CD4-positive, alpha-beta T cell treated with Interleukin-15 for 4 hours (primary cell): Measurements from ENCODE around the gene AMIGO2.
A peak's percentile ranks its signal among the peaks of the same experiment; 100 is the strongest.

Experiments used
- DNase-seq: peaks from one replicate; pipeline ENCODE4 v3.0.0-alpha.2; 2020; ENCODE audit warnings: low spot score

Gene AMIGO2

DNA sequence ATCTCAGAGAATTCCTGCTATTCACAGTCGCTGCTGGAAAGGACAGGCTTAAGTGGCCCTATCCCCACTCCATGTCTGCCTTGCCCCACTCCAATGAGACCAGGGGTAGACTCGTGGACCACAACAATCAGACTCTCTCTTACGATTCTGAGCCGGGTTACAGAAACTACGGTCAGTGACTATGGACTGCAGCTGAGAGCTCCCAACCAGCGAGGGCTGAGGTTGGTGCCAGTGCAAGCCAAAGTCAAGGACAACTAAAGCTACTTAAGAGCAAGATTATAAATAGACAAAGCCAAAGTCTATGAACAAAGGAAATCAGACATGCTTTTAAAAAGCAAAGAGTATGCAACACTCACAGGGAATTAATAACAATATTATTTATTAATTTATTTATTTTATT, 18.3 kb upstream of the AMIGO2 start:
- DNase-seq, result no peak

DNA sequence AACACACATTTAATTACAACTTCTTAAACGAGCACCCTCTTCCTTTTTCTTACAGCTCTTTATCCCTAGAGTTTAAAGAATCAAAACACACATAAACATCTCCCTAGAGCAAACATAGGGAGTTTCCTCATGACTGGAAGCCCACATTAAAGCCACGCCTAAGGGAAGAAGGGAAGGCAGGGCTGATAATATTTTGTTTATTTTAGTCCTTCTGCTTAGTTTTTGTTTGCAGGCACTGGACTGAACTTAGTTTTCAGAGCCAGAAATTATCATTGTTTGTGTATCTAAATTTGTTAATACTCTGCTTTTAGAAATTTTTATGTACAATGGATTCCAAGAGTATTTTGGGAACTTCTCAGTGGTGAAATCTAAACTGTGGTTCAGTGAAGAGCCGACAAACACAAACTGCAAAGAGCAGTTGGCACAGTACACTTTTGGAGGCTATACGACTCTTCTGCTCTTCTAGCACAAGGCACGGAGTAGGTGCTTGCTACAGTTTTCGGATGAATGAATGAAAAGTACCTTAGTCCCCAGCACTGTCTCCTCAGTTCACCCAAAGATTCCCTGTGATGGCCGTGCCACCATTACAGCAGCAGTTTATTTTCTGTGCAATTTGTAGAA, 17.6 kb upstream of the AMIGO2 start:
- DNase-seq, result no peak

DNA sequence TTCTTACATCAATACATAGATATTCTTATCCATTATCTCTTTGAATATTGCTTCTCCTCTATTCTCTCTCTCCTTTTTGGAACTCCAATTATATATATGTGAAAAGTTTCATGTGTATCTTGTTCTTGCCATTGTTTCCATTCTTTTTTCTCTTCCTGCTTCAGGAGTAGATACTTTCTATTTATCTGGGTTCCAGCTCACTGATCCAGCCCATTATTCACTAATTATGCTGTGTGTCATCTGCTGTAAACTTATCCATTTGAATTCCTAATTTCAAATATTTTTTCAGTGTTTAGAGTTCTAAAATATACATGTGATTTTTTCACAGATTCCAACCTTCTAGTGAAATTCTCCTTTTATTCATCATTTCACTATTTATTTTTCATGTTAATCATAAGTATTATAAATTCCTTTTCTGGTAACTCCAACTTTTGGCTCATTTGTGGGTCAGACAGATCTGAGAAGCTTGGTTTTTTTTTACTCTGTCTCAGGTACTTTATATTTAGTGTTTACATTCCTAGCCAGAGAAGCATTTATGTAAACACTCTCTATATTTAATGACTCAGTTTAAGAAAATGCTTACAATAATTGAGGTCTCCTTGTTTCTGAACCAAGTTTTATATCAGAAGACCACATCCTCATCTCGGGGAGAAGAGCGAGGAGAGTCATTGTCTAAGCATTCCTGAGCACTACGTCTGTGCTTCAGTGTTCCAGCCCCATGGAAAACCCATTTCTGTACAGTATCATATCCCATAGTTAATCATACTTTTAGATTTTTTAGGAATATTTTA, 15.9 kb upstream of the AMIGO2 start:
- DNase-seq, result no peak

DNA sequence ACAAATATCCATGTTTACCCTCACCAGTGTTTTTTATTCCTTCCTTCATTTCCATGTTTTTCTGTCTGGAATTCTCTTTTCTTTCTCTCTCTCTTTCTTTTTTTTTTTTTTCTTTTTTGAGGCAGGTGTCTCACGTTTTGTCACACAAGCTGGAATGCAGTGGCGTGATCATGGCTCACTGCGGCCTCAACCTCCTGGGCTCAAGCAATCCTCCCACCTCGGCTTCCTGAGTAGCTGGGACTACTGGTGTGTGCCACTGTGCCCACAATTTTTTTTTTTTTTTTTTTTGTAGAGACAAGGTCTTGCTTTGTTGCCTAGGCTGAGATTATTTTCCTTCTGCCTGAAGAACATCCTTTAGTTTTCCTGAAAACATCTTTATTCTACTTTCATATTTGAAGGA, 15.0 kb upstream of the AMIGO2 start:
- no peak for DNase-seq

DNA sequence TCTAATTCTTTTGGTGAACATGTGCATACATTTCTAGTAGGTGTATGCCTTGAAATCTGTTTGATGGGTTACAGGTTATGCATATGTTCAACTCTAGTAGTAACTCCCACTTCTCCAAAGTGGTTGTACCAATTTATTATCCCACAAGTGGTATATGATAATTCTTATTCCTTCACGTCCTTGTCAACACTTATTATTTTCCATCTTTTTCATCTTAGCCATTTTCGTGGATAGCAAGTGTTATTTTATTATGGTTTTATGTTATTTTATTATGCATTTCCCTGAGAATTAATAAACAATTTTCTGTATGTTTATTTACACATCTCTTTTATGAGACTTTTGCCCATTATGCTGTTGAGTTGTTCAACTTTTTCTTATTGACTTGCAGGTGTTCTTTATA, 11.2 kb upstream of the AMIGO2 start:
- DNase-seq, result no peak

DNA sequence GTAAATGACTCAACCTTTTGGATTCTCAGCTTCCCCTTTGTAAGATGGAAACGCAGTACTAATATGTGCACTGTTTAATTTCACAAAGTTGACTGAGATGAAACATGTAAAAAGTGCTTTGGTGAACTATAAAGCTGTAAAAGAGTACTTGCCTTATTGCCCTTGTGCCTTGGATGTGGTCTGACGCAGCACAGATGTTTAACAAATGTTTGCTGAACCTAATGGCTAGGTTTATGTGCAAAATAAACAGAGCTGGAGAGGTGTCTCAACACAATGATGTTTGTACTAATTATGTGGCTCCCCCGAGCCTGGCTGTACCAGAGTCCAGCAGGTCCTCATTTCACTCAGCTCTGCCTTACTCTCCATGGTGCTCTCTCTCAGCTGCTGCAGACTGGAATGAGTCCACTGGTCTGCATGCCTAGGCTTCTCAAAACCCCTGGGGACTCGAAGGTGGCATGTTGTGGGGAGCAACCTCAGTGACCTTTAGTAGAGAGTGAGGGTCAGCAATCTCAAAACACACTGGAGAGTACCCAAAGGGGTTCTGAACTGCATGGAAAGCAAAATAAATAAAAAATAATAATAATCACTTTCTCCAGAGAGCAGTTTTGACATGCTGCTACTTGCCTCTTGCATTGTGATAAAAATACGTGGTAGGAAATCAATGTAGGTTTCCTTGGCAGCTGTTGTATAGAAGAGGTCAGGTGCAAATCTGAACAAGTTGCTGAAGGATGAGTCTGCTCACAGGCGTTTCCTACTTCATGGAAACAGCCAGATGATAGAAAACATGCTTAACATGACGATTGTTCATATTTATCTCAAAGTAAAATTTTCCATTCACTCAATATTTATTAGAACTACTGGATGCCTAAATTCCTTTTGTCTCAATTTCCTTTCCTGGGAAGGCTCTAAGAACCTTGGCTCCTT, 8.5 kb upstream of the AMIGO2 start:
- DNase-seq, result no peak

GRCh38 chr12:47087088-47087688, 7.4 kb upstream of the AMIGO2 start:
- no peak for DNase-seq

- DNase-seq, result peak; percentile 69
Observed at GRCh38 chr12:47085815-47086252, 6.1 kb upstream of the AMIGO2 start.

GRCh38 chr12:47084172-47084571, 4.4 kb upstream of the AMIGO2 start:
- no peak for DNase-seq

DNA sequence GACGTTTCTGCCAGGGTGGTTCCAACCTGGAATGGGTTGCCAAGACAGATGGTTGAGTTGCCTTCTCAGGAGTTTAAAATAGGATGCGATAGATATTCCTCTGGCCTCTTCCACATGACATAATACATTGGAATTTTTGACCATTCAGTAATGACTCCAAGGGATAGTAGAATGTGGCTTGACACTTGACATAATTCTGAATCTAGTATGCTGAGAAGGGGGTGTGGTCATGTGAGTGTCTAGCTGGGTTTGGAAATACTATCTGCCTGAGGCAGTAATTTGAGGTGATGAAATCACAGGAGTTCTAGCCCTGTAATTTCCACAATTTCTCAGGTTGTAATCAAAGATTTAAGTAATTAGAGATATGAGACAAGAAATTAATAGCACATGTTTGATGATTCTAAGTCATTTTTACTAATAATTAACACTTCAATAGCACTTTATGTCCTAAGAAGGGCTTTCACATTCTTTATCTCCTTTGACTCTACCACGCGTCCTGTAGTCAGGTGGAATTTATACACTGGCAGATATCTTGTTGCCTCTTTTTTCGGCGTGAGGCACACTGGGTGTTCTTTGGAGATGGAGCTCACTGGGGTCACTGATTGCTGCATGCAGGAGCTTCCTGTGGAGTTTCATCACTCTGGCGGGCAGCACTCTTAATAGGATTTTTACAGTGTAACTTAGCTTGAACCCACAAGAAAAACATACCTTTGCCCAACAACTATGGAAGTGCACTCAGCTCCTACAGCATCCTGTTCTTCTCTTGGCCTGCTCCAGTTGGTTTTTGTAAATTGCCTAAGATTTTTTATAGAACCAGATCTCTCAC, 3.2 kb upstream of the AMIGO2 start:
- no peak for DNase-seq

DNA sequence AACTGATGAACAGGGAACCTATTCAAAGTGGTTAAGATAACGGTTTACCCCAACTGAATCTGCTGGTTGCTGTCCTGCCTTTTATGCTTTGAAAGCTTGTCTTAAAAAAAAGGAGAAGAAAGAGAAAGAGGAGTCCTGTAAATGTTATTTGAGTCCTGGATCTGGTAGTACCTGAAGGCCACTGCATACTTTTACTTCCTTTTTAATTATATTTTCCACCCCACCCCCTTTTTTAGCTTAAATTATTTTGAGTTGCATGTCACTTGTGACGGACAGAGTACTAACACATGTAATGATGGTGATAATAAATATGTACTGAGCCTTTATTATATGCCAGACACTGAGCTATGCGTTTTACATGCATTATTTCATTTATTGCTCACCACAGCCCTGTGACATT, 2.5 kb upstream of the AMIGO2 start:
- DNase-seq, result no peak

GRCh38 chr12:47080725-47081502, 1.2 kb upstream of the AMIGO2 start:
- peak; percentile 48 for DNase-seq

DNA sequence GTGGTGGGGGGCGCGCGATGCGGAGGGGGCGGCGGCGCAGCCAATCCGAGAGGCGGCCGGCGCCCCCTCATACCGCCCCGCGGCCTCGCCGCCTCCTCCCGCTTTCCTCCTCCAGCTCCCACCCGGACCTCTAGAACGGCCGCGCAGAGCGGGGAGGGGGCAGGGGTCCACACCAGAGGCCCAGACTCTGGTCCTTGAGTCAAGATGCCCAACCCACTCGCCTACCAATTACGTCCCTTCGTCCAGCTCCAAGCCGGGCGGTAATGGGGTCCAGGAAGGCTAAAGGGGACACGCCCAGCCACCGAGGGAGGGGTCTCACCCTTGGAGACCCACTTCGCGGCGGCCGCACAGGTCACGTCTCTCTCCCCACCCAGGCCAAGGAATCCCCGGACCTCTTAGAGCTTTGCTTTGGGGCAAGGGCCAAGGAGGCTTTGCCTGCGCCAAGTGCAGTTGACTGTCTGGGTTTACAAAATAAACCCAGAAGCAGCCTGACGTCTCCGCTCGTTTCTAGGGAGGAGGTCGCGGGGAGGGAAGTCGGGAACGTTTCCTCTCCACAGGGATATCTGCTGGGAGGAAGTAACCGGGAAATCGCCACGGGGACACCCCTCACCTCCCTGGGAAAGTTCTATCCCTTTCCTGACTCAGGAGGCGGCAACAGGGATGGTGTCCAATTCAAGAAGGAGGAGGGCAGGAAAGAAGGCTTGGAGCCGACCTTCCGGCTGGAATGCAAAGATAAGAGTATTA, 394 bp upstream of the AMIGO2 start:
- DNase-seq, result peak; percentile 28

- DNase-seq, result peak; percentile 50
Observed at GRCh38 chr12:47078733-47079467, 859 bp downstream of the AMIGO2 start.

DNA sequence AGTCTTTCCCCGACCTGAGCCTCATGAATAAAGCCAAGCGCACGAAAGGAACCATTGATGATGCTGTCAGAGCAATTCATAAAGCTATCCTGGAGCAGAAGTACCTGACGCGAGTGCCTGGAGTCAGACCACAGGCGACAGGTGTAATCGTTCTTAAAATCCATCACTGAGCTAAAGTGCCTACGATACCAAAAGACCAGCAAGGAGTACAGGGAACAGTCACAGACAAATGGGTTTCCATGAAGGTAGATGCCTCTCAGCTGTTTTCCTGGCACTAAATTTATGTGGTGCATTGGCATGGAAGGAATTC, 1.7 kb downstream of the AMIGO2 start:
- no peak for DNase-seq

- no peak for DNase-seq
Observed at GRCh38 chr12:47077206-47078085, 2.3 kb downstream of the AMIGO2 start.

GRCh38 chr12:47075192-47076084, 4.3 kb downstream of the AMIGO2 start:
- DNase-seq, result no peak
